ENCODE results near the gene GOSR1. TPM values are rescaled to one million over a fixed set of nuclear protein-coding genes. Genes with fewer than 3 reads are reported as not detected.

GOSR1 gene
- total RNA-seq: 10 to 100 TPM; 36.3 to 70.4 (median 54.7) TPM

GRCh38 chr17:30477083-30477773 is at the start of gene GOSR1:
Gene GOSR1 (plus strand): TSS chr17:30477408. CDS start chr17:30477434, 26 bp downstream.
- intact Hi-C loops (cut with DNase I): no loop called here
- 1% methylated on average over 36 to 37 of the region's 37 CpGs for WGBS, 2 donors

GRCh38 chr17:30427611-30428010 is 49.6 kb upstream of the GOSR1 start:
- no peak for DNase-seq
- TF ChIP-seq CTCF (IDR thresholded peaks at IDR 0.05) (no peak), POLR2A (IDR thresholded peaks at IDR 0.05) (no peak)
- Histone ChIP-seq H3K4me1 (no peaks in the 10 kb centered on the region), H3K9me3 (no peaks in the 10 kb centered on the region), H3K4me3 (replicated peaks in 1 of 3) (no peak overlapping the region), H3K27me3 (no peaks in the 10 kb centered on the region), H3K27ac (no peak overlapping the region), H3K36me3 (peaks cover 16 to 17% of the 10 kb centered on the region in 2 donors)
- intact Hi-C loops (cut with DNase I): no loop called here
- WGBS, 2 donors: 90 to 100% methylated on average over 1 of the region's 1 CpG

More at GRCh38 chr17:30477083-30477773, at the start of gene GOSR1:
- TF ChIP-seq POLR2A (IDR thresholded peaks at IDR 0.05) (peak in 1 of 2 donors; percentile 69), CTCF (IDR thresholded peaks at IDR 0.05) (peak; percentile 54 to 94 (median 72))
- peaks cover 5 to 19% of the 10 kb centered on the region in 2 donors for H3K4me1 ChIP-seq
- peak within 1 kb of the TSS; percentile 70 to 95 (median 95) for H3K4me3 ChIP-seq (replicated peaks in 1 of 3)
- H3K27me3 ChIP-seq: no peaks in the 10 kb centered on the region
- no peaks in the 10 kb centered on the region for H3K9me3 ChIP-seq
- peaks cover 0 to 13% of the 10 kb centered on the region in 2 donors for H3K36me3 ChIP-seq
- H3K27ac ChIP-seq: peak within 1 kb of the TSS; percentile 67 to 95 (median 94)
- peak; percentile 93 to 95 for DNase-seq

- 89 to 91% methylated on average over 1 of the region's 1 CpG for WGBS, 2 donors
- Histone ChIP-seq H3K27me3 (no peaks in the 10 kb centered on the region), H3K4me3 (replicated peaks in 1 of 3) (no peak overlapping the region), H3K36me3 (peaks cover 3 to 8% of the 10 kb centered on the region in 2 donors), H3K4me1 (no peaks in the 10 kb centered on the region), H3K9me3 (no peaks in the 10 kb centered on the region), H3K27ac (no peak overlapping the region)
- TF ChIP-seq POLR2A (IDR thresholded peaks at IDR 0.05) (no peak), CTCF (IDR thresholded peaks at IDR 0.05) (no peak)
- intact Hi-C loops (cut with DNase I): no loop called here
- DNase-seq: no peak
Observed at GRCh38 chr17:30429155-30429554, 48.1 kb upstream of the GOSR1 start.

- Histone ChIP-seq H3K27ac (no peak overlapping the region), H3K4me3 (replicated peaks in 1 of 3) (no peak overlapping the region), H3K9me3 (no peaks in the 10 kb centered on the region), H3K27me3 (no peaks in the 10 kb centered on the region), H3K36me3 (peaks cover 0 to 11% of the 10 kb centered on the region in 2 donors), H3K4me1 (no peaks in the 10 kb centered on the region)
- no peak for DNase-seq
- 79 to 89% methylated on average over 1 of the region's 1 CpG for WGBS, 2 donors
- intact Hi-C loops (cut with DNase I): no loop called here
- no peak for TF ChIP-seq POLR2A (IDR thresholded peaks at IDR 0.05)
- TF ChIP-seq CTCF (IDR thresholded peaks at IDR 0.05): no peak
Observed at GRCh38 chr17:30433514-30433913, 43.7 kb upstream of the GOSR1 start.

GRCh38 chr17:30436729-30437128 is 40.5 kb upstream of the GOSR1 start:
- no peak overlapping the region for H3K4me3 ChIP-seq (replicated peaks in 1 of 3)
- intact Hi-C loops (cut with DNase I): no loop called here
- H3K36me3 ChIP-seq: peaks cover 0 to 10% of the 10 kb centered on the region in 2 donors
- H3K9me3 ChIP-seq: no peaks in the 10 kb centered on the region
- DNase-seq: no peak
- no peaks in the 10 kb centered on the region for H3K4me1 ChIP-seq
- TF ChIP-seq POLR2A (IDR thresholded peaks at IDR 0.05) (no peak), CTCF (IDR thresholded peaks at IDR 0.05) (no peak)
- no peaks in the 10 kb centered on the region for H3K27me3 ChIP-seq
- no peak overlapping the region for H3K27ac ChIP-seq

All from thyroid gland (tissue), 4 donors.